ENCODE measurements around the gene SPDYC.

Gene SPDYC

GRCh38 chr11:65210361-65210731 lies 40.3 kb downstream of the SPDYC start:
- no peak for TF ChIP-seq CTCF (IDR thresholded peaks at IDR 0.05; ENCODE audit: low read depth, low read length, missing control alignments)
- DNase-seq (ENCODE audit: extremely low read depth, low read depth), result no peak
- no peak overlapping the region for H3K4me3 ChIP-seq (replicated peaks; ENCODE audit: low read depth, low read length)

DNA sequence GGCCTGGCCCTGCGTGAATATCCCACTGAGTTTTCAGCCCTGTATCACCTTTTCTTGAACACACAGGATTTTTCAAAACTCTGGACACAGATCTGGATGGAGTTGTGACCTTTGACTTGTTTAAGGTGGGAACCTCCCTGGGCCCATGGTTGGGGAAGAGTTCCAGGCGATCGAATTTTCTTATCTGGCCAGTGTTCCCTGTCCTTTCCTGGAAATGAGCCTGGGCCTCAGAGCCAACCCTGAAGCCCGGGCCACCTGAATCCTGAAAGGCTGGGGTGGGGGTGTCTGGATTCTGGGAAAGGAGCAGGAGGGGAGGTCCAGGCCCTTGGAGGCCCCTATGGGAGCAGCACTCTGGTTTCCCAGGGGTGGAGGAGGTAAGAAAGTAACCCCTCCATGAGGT lies 40.7 kb downstream of the SPDYC start:
- no peak for TF ChIP-seq CTCF (IDR thresholded peaks at IDR 0.05; ENCODE audit: low read depth, low read length, missing control alignments)
- no peak overlapping the region for H3K4me3 ChIP-seq (replicated peaks; ENCODE audit: low read depth, low read length)

DNA sequence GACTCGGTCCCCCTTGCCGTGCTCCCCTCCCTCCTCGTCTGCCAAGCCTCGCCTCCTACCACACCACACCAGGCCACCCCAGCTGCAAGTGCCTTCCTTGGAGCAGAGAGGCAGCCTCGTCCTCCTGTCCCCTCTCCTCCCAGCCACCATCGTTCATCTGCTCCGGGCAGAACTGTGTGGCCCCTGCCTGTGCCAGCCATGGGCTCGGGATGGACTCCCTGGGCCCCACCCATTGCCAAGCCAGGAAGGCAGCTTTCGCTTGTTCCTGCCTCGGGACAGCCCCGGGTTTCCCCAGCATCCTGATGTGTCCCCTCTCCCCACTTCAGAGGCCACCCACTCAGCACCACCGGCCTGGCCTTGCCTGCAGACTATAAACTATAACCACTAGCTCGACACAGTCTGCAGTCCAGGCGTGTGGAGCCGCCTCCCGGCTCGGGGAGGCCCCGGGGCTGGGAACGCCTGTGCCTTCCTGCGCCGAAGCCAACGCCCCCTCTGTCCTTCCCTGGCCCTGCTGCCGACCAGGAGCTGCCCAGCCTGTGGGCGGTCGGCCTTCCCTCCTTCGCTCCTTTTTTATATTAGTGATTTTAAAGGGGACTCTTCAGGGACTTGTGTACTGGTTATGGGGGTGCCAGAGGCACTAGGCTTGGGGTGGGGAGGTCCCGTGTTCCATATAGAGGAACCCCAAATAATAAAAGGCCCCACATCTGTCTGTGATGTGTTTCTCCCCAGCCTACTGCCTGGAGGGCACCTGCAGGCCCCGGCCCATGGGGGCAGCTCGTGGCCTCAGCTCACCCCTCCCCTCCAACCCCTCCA lies 41.5 kb downstream of the SPDYC start:
- TF ChIP-seq CTCF (IDR thresholded peaks at IDR 0.05; ENCODE audit: low read depth, low read length, missing control alignments), result no peak
- no peak for DNase-seq (ENCODE audit: extremely low read depth, low read depth)
- no peak overlapping the region for H3K4me3 ChIP-seq (replicated peaks; ENCODE audit: low read depth, low read length)

More for the DNA sequence above, 40.7 kb downstream of the SPDYC start:
- no peak for DNase-seq (ENCODE audit: extremely low read depth, low read depth)

- H3K4me3 ChIP-seq (replicated peaks; ENCODE audit: low read depth, low read length), result no peak overlapping the region
- TF ChIP-seq CTCF (IDR thresholded peaks at IDR 0.05; ENCODE audit: low read depth, low read length, missing control alignments), result no peak
- DNase-seq (ENCODE audit: extremely low read depth, low read depth), result no peak
Measured at GRCh38 chr11:65212226-65212801, 42.3 kb downstream of the SPDYC start.

DNA sequence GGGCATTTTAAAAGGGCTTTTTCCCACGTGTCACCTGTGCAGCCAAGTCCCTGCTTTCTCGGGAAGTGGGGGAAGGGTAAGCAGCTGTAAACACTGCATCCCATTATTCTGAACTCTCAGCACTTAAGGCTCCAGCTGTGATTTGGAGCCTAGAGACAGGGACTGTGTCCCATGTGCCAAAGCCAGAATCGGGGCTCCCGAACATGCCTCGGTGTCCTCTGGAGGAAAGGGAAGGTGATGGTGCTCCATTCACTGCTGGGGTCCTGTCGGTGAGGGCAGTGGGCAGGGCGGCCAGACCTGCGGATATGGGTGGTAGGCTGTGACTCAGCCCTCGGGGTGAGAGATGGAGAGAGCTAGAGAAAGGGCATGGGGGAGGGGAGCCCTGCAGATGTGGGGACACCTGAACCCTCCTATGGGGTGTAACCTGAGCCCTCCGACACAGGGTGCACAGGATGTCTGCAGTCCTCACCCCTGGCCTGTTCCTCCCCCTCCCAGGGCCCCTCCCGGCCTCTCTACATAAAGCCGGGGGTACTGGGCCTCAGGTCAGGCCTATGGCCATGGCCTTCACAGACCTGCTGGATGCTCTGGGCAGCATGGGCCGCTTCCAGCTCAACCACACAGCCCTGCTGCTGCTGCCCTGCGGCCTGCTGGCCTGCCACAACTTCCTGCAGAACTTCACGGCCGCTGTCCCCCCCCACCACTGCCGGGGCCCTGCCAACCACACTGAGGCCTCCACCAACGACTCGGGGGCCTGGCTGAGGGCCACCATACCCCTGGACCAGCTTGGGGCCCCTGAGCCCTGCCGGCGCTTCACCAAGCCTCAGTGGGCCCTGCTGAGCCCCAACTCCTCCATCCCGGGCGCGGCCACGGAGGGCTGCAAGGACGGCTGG lies 43.5 kb downstream of the SPDYC start:
- H3K4me3 ChIP-seq (replicated peaks; ENCODE audit: low read depth, low read length), result no peak overlapping the region
- no peak for DNase-seq (ENCODE audit: extremely low read depth, low read depth)
- TF ChIP-seq CTCF (IDR thresholded peaks at IDR 0.05; ENCODE audit: low read depth, low read length, missing control alignments), result no peak

- no peak overlapping the region for H3K4me3 ChIP-seq (replicated peaks; ENCODE audit: low read depth, low read length)
- no peak for DNase-seq (ENCODE audit: extremely low read depth, low read depth)
- no peak for TF ChIP-seq CTCF (IDR thresholded peaks at IDR 0.05; ENCODE audit: low read depth, low read length, missing control alignments)
Measured at GRCh38 chr11:65214212-65214845, 44.3 kb downstream of the SPDYC start.

Data from HFF-Myc (cell line).